IMR-90 (cell line): ENCODE measurements around the gene HACD2. TPM values are rescaled to one million over a fixed set of nuclear protein-coding genes. Genes with fewer than 3 reads are reported as not detected.

Experiments used
- ATAC-seq: fragments of 200-7000 bp; cut with Tn5 transposase; 2 replicates; pipeline ENCODE4 v1.9.1; 2020; ENCODE audit warnings: low read depth, mild to moderate bottlenecking, moderate library complexity
- BruUV-seq: library from RNA; stranded (reverse); fragments of 400-500 nt; replicated peaks from 2 replicates; lab custom pipeline; 2021; lab: Mats Ljungman, UMichigan
- CTCF ChIA-PET: fragments of 300-600 bp; formaldehyde crosslinking; extraction: SDS; loops from one replicate; lab custom pipeline; 2021; ENCODE audit warnings: antibody characterized with exemption; lab: Yijun Ruan, JAX
- POLR2A ChIA-PET: fragments of 300-600 bp; sonication (Branson Sonifier 250); formaldehyde crosslinking; loops from one replicate; lab custom pipeline; 2022; ENCODE audit warnings: antibody characterized with exemption; ENCODE audit not compliant: unreplicated experiment; lab: Charles Lee
- DNase-seq: peaks from one replicate; pipeline ENCODE4 v3.0.0; 2013
- H2AFZ ChIP-seq: replicated peaks from 2 replicates; pipeline ENCODE3; 2013; ENCODE audit warnings: low read length, mild to moderate bottlenecking; ENCODE audit not compliant: poor library complexity
- H2AK5ac ChIP-seq: 2 replicates; pipeline ENCODE4 v1.6.1; 2013; ENCODE audit warnings: low read depth, low read length, inconsistent platforms
- H2AK9ac ChIP-seq: replicated peaks from 2 replicates; pipeline ENCODE3; 2013; ENCODE audit warnings: mild to moderate bottlenecking, low read depth, low read length, moderate library complexity; ENCODE audit not compliant: poor library complexity
- H2BK120ac ChIP-seq: 2 replicates; pipeline ENCODE4 v1.6.1; 2013; ENCODE audit warnings: low read depth, low read length, inconsistent platforms
- H2BK15ac ChIP-seq: 3 replicates; pipeline ENCODE4 v1.6.1; 2013; ENCODE audit warnings: low read depth, low read length, inconsistent platforms
- H2BK20ac ChIP-seq: 2 replicates; pipeline ENCODE4 v1.6.1; 2013; ENCODE audit warnings: low read depth, mild to moderate bottlenecking, inconsistent platforms, low read length, moderate library complexity
- H2BK5ac ChIP-seq: 2 replicates; pipeline ENCODE4 v1.6.1; 2013; ENCODE audit warnings: mild to moderate bottlenecking, low read depth, low read length, inconsistent platforms; ENCODE audit not compliant: poor library complexity, severe bottlenecking
- H3K14ac ChIP-seq: replicated peaks from 2 replicates; pipeline ENCODE4 v1.6.1; 2013; ENCODE audit warnings: low read depth, low read length, inconsistent platforms
- H3K18ac ChIP-seq: 2 replicates; pipeline ENCODE4 v1.6.1; 2013; ENCODE audit warnings: low read depth, low read length, control low read depth
- H3K23ac ChIP-seq: 2 replicates; pipeline ENCODE4 v1.6.1; 2013; ENCODE audit warnings: low read depth, low read length, inconsistent platforms
- H3K27ac ChIP-seq: 2 replicates; pipeline ENCODE4 v1.5.1; 2013; ENCODE audit warnings: mild to moderate bottlenecking, control low read depth, low read length; ENCODE audit not compliant: insufficient read depth
- H3K27me3 ChIP-seq: 2 replicates; pipeline ENCODE4 v1.6.1; 2013; ENCODE audit warnings: low read length; ENCODE audit not compliant: control insufficient read depth, insufficient read depth
- H3K36me3 ChIP-seq: 2 replicates; pipeline ENCODE4 v1.6.1; 2013; ENCODE audit warnings: low read length, mixed read lengths; ENCODE audit not compliant: control insufficient read depth, insufficient read depth
- H3K4ac ChIP-seq: 2 replicates; pipeline ENCODE4 v1.6.1; 2013; ENCODE audit warnings: low read depth, low read length, inconsistent platforms
- H3K4me1 ChIP-seq: 2 replicates; pipeline ENCODE4 v1.6.1; 2013; ENCODE audit warnings: low read length, mixed read lengths; ENCODE audit not compliant: control insufficient read depth, insufficient read depth
- H3K4me2 ChIP-seq: 2 replicates; pipeline ENCODE4 v1.6.1; 2013; ENCODE audit warnings: low read depth, mild to moderate bottlenecking, control low read depth, low read length, moderate library complexity
- H3K4me3 ChIP-seq: 2 replicates; pipeline ENCODE4 v1.5.1; 2013; ENCODE audit warnings: low read depth, mild to moderate bottlenecking, control low read depth, low read length, moderate library complexity; ENCODE audit not compliant: insufficient read depth
- H3K56ac ChIP-seq: 2 replicates; pipeline ENCODE4 v1.6.1; 2013; ENCODE audit warnings: low read length, inconsistent platforms; ENCODE audit not compliant: insufficient read depth; ENCODE audit errors: extremely low read depth
- H3K79me1 ChIP-seq, 2 experiments: 2 replicates each; pipeline ENCODE4 v1.6.1; 2013; ENCODE audit warnings: low read length in 2 of 2, inconsistent platforms in 1 of 2, low read depth in 1 of 2
- H3K9ac ChIP-seq: 2 replicates; pipeline ENCODE4 v1.6.1; 2013; ENCODE audit warnings: low read depth, low read length, control low read depth
- H3K9me1 ChIP-seq: 2 replicates; pipeline ENCODE4 v1.6.1; 2013; ENCODE audit warnings: low read length, inconsistent platforms; ENCODE audit not compliant: insufficient read depth
- H3K9me3 ChIP-seq: 2 replicates; pipeline ENCODE4 v1.6.1; 2013; ENCODE audit warnings: low read length; ENCODE audit not compliant: control insufficient read depth, insufficient read depth
- H4K20me1 ChIP-seq: 2 replicates; pipeline ENCODE4 v1.6.1; 2013; ENCODE audit warnings: low read length, inconsistent platforms; ENCODE audit not compliant: insufficient read depth
- H4K5ac ChIP-seq: 2 replicates; pipeline ENCODE4 v1.6.1; 2013; ENCODE audit warnings: mild to moderate bottlenecking, low read depth, low read length, control low read depth
- H4K8ac ChIP-seq, 2 experiments: 2 replicates each; pipeline ENCODE4 v1.6.1; 2013; ENCODE audit warnings: low read depth in 2 of 2, low read length in 2 of 2, control low read depth in 1 of 2, inconsistent platforms in 1 of 2
- H4K91ac ChIP-seq: 2 replicates; pipeline ENCODE4 v1.6.1; 2013; ENCODE audit warnings: low read depth, low read length, inconsistent platforms; ENCODE audit not compliant: insufficient read depth
- CEBPB ChIP-seq: IDR thresholded peaks from 2 replicates; pipeline ENCODE4 v1.6.1; 2012; ENCODE audit warnings: low read depth, low read length, improper control_type of control experiment
- CHD1 ChIP-seq: IDR thresholded peaks from 2 replicates; pipeline ENCODE4 v1.6.1; 2012; ENCODE audit warnings: low read depth, low read length, improper control_type of control experiment
- MAFK ChIP-seq: IDR thresholded peaks from 2 replicates; pipeline ENCODE4 v1.6.1; 2012; ENCODE audit warnings: low read depth, low read length, improper control_type of control experiment
- NFE2L2 ChIP-seq: fragments of 150-350 bp; IDR thresholded peaks from 2 replicates; pipeline ENCODE4 v1.6.1; 2016; ENCODE audit warnings: low read depth, mild to moderate bottlenecking, low read length
- POLR2A ChIP-seq: IDR thresholded peaks from 2 replicates; pipeline ENCODE4 v1.6.1; 2012; ENCODE audit warnings: mild to moderate bottlenecking, low read depth, low read length
- RAD21 ChIP-seq: IDR thresholded peaks from 2 replicates; pipeline ENCODE4 v1.6.1; 2012; ENCODE audit warnings: low read length, improper control_type of control experiment
- RCOR1 ChIP-seq: IDR thresholded peaks from 2 replicates; pipeline ENCODE4 v1.6.1; 2012; ENCODE audit warnings: mild to moderate bottlenecking, low read length, improper control_type of control experiment; ENCODE audit not compliant: insufficient replicate concordance
- RFX5 ChIP-seq: IDR thresholded peaks from 2 replicates; pipeline ENCODE4 v1.8.0; 2012; ENCODE audit warnings: low read depth, mild to moderate bottlenecking, low read length, moderate library complexity
- WGBS, 2 experiments: methylation state at CpG; one replicate each; pipeline versions ENCODE4 v1.1.5 to v1.1.7; 2013; ENCODE audit warnings: missing lambda C conversion rate in 2 of 2; ENCODE audit not compliant: insufficient read length in 1 of 2; ENCODE audit errors: extremely low coverage in 2 of 2; 5-methylcytosine and 5-hydroxymethylcytosine counted together
- dilution Hi-C: fragments of 300-500 bp; cut with HindIII; formaldehyde crosslinking; loops from one replicate; pipeline ENCODE4 v1.14.3; 2018; ENCODE audit warnings: low sequenced_read_pairs; ENCODE audit not compliant: unreplicated experiment
- in situ Hi-C: fragments of 300-500 bp; cut with MboI; formaldehyde crosslinking; loops from 3 replicates; pipeline ENCODE4 v1.14.3; 2019; ENCODE audit warnings: low sequenced_read_pairs, inconsistent platforms, mixed read lengths
- intact Hi-C: fragments of 100-400 bp; cut with micrococcal nuclease; formaldehyde crosslinking; loops from 2 replicates; pipeline ENCODE4 v1.10.0; 2022
- polyA plus RNA-seq, 3 experiments: library from polyadenylated mRNA; depleted of rRNA; stranded (reverse); fragments of >200 nt; gene quantifications; 2 replicates each; pipeline ENCODE4 v1.2.3, GENCODE V29; 2012; ENCODE audit warnings: low replicate concordance in 1 of 3
- total RNA-seq: library from RNA; depleted of rRNA; stranded (reverse); fragments of >200 nt; gene quantifications from 2 replicates; pipeline ENCODE4 v1.2.3, GENCODE V29; 2012
- TF ChIP-seq, protein P1 (sequence below): conservative IDR thresholded peaks from 2 replicates; pipeline ENCODE4 v1.5.1; 2012; ENCODE audit warnings: mild to moderate bottlenecking, low read depth, low read length, improper control_type of control experiment
- TF ChIP-seq, protein P2 (sequence below): fragments of 150-350 bp; IDR thresholded peaks from 2 replicates; pipeline ENCODE4 v1.6.1; 2017; ENCODE audit warnings: mild to moderate bottlenecking, antibody characterized with exemption, low read length, low read depth

The HACD2 gene
- total and polyA plus RNA-seq, 2 of the 4 experiments (the other 2 are of a cell fraction): 21.5 to 22.6 TPM

DNA sequence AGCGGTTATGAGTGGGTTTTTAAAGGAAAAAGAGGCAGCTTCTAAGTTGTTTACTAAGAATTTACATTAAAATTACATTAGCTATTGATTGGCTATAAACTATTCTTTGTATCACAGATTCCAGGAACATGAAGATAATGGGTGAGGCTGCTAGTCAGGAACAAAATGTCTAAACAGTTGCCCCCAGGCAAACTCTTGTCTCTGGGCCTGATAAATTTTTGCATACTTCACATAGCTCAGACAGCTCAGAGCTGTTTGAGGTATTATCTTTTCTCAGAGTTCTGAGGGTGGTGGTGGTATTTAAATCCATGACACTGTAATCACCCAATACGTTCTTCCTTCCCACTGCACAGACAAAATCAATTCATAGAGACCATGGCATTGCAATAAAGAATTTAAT is 2.1 kb upstream of the HACD2 start:
- Histone ChIP-seq H3K4me1 (no peaks in the 10 kb centered on the region), H3K4ac (no peak overlapping the region), H3K9me3 (peaks cover 6% of the 10 kb centered on the region), H2AK5ac (no peak overlapping the region), H2BK20ac (no peak overlapping the region), H3K14ac (no peak overlapping the region), H3K27ac (no peak overlapping the region), H3K4me3 (no peak overlapping the region), H3K23ac (no peak overlapping the region), H2AK9ac (no peak overlapping the region), H2BK5ac (peak overlapping the region; percentile 97), H3K27me3 (no peaks in the 10 kb centered on the region), H3K56ac (no peak overlapping the region), H4K8ac (no peak overlapping the region; a peak in 1 of 4 replicates), H4K5ac (no peak overlapping the region), H3K36me3 (peaks cover 5% of the 10 kb centered on the region; the same call in 1 of the 2 replicates), H3K79me1 (peaks cover 10 to 42% of the 10 kb centered on the region in 2 experiments; a peak in 3 of 4 replicates), H3K9ac (no peak overlapping the region), H2BK15ac (no peak overlapping the region), H2AFZ (no peak overlapping the region), H4K20me1 (no peaks in the 10 kb centered on the region), H4K91ac (no peak overlapping the region), H3K9me1 (0 out of 2 replicates have a peak, but pooled peaks cover 2% of the 10 kb centered on the region), H3K18ac (no peak overlapping the region), H2BK120ac (no peak overlapping the region), H3K4me2 (0 out of 2 replicates have a peak overlapping the region, but pooled peaks have one; percentile 12)
- dilution Hi-C loops: no loop called here
- ChIA-PET POLR2A (no interaction called here), CTCF (no interaction called here)
- TF ChIP-seq, protein P1, sequence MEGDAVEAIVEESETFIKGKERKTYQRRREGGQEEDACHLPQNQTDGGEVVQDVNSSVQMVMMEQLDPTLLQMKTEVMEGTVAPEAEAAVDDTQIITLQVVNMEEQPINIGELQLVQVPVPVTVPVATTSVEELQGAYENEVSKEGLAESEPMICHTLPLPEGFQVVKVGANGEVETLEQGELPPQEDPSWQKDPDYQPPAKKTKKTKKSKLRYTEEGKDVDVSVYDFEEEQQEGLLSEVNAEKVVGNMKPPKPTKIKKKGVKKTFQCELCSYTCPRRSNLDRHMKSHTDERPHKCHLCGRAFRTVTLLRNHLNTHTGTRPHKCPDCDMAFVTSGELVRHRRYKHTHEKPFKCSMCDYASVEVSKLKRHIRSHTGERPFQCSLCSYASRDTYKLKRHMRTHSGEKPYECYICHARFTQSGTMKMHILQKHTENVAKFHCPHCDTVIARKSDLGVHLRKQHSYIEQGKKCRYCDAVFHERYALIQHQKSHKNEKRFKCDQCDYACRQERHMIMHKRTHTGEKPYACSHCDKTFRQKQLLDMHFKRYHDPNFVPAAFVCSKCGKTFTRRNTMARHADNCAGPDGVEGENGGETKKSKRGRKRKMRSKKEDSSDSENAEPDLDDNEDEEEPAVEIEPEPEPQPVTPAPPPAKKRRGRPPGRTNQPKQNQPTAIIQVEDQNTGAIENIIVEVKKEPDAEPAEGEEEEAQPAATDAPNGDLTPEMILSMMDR: no peak
- TF ChIP-seq MAFK (no peak), RFX5 (no peak), POLR2A (no peak), NFE2L2 (no peak), CEBPB (no peak), CHD1 (no peak), RCOR1 (no peak), RAD21 (no peak)
- TF ChIP-seq, protein P2, sequence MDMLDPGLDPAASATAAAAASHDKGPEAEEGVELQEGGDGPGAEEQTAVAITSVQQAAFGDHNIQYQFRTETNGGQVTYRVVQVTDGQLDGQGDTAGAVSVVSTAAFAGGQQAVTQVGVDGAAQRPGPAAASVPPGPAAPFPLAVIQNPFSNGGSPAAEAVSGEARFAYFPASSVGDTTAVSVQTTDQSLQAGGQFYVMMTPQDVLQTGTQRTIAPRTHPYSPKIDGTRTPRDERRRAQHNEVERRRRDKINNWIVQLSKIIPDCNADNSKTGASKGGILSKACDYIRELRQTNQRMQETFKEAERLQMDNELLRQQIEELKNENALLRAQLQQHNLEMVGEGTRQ: no peak
- DNase-seq (peak; percentile 40), ATAC-seq (no peak)
- intact Hi-C loops: no loop called here
- whole genome bisulfite sequencing, 2 experiments: no CpG with 5 or more reads among the region's 2 CpGs
- in situ Hi-C loops: no loop called here
- BruUV-seq: no TSS peak
